ENCODE data around the gene HK3. TPM values are rescaled to one million over a fixed set of nuclear protein-coding genes. Genes with fewer than 3 reads are reported as not detected.

The HK3 gene
- total and polyA plus RNA-seq, 2 of the 8 experiments (the other 6 are each of a cell fraction or from before 2014, with no cell fraction given), result not detected

- no peak overlapping the region for H2BK20ac ChIP-seq (ENCODE audit: low read length)
- no peak for FAIRE-seq
- no peaks in the 10 kb centered on the region for H3K79me2 ChIP-seq (ENCODE audit: control insufficient read depth in 1 of 2, insufficient read depth in 2 of 2, low read length in 2 of 2)
- H3K27ac ChIP-seq (ENCODE audit: low read depth, low read length), result no peak overlapping the region
- no peaks in the 10 kb centered on the region for H3K9me3 ChIP-seq (ENCODE audit: insufficient read depth in 2 of 2, low read depth in 1 of 2, low read length in 1 of 2)
- no peaks in the 10 kb centered on the region for H3K27me3 ChIP-seq (replicated peaks in 1 of 4; ENCODE audit: control insufficient read depth in 3 of 4, extremely low read depth in 1 of 4, insufficient read depth in 3 of 4, low read length in 3 of 4)
- CTCF ChIA-PET (ENCODE audit: partially characterized antibody), result no interaction called here
- peaks cover 2 to 27% (median 20%) of the 10 kb centered on the region in 4 experiments for H3K4me1 ChIP-seq (replicated peaks in 1 of 4; ENCODE audit: control insufficient read depth in 3 of 4, insufficient read depth in 4 of 4, low read length in 3 of 4)
- POLR2A ChIA-PET (ENCODE audit: partially characterized antibody), result interaction anchor here (0.6 to 1.3 kb wide), 4 partner anchors 9 to 239 kb away, joined by 3 to 4 read pairs (median 3); no protein-coding TSS in a partner anchor
- DNase-seq (ENCODE audit: low read depth in 1 of 2, low spot score in 2 of 2), result no peak
- no peak overlapping the region for H3K4me2 ChIP-seq (ENCODE audit: insufficient read depth in 1 of 2, low read depth in 2 of 2, low read length in 2 of 2)
- no peaks in the 10 kb centered on the region for H4K20me1 ChIP-seq (replicated peaks in 1 of 2; ENCODE audit: control insufficient read depth in 1 of 2, insufficient read depth in 2 of 2, low read length in 2 of 2)
- H4K8ac ChIP-seq (ENCODE audit: extremely low read depth, insufficient read depth, low read length), result no peak overlapping the region
- no peak overlapping the region for H2BK12ac ChIP-seq (ENCODE audit: low read depth, low read length)
- no peak overlapping the region for H3K23ac ChIP-seq (ENCODE audit: insufficient read length)
- 79% methylated on average over 2 of the region's 2 CpGs; no CpG with 5 or more reads in 1 of the 2 experiments for WGBS, 2 experiments (ENCODE audit: extremely low coverage in 1 of 2, insufficient coverage in 1 of 2, insufficient read length in 1 of 2, insufficient replicate concordance in 2 of 2, low coverage in 1 of 2, low lambda C conversion rate in 2 of 2, missing lambda C conversion rate in 1 of 2)
- H3K9ac ChIP-seq (replicated peaks in 1 of 4; ENCODE audit: extremely low read depth in 1 of 4, low read depth in 3 of 4, low read length in 3 of 4), result no peak overlapping the region
- H2BK15ac ChIP-seq (ENCODE audit: low read length), result no peak overlapping the region
- H3K4ac ChIP-seq (replicated peaks; ENCODE audit: insufficient read length, low read depth, low read length), result no peak overlapping the region
- no peak overlapping the region for H2BK5ac ChIP-seq (ENCODE audit: low read depth, low read length)
- no peaks in the 10 kb centered on the region for H3K23me2 ChIP-seq (ENCODE audit: low read depth, low read length)
- no peak overlapping the region for H4K91ac ChIP-seq (replicated peaks; ENCODE audit: insufficient read length, low read length)
- no peak overlapping the region for H2BK120ac ChIP-seq (replicated peaks; ENCODE audit: low read depth, low read length)
- H3K14ac ChIP-seq (ENCODE audit: insufficient read length), result no peak overlapping the region
- peaks cover 0 to 38% (median 7%) of the 10 kb centered on the region in 4 experiments; a peak in 5 of 8 replicates for H3K36me3 ChIP-seq (ENCODE audit: control insufficient read depth in 2 of 4, insufficient read depth in 4 of 4, low read length in 3 of 4)
- H2AFZ ChIP-seq (ENCODE audit: low read length), result no peak overlapping the region
- H3K56ac ChIP-seq (replicated peaks; ENCODE audit: insufficient read length, low read depth, low read length), result no peak overlapping the region
- no peaks in the 10 kb centered on the region for H3K79me1 ChIP-seq (ENCODE audit: low read depth, low read length)
- no peak overlapping the region for H4K5ac ChIP-seq (ENCODE audit: insufficient read length, low read depth, low read length)
- no peak overlapping the region for H3K18ac ChIP-seq (ENCODE audit: extremely low read depth, low read length)
- no peak overlapping the region for H3K4me3 ChIP-seq (ENCODE audit: extremely low read depth in 1 of 4, insufficient read depth in 2 of 4, low read depth in 3 of 4, low read length in 4 of 4)
- H2AK5ac ChIP-seq (ENCODE audit: low read depth, low read length), result no peak overlapping the region
- TF ChIP-seq EP300 (IDR thresholded peaks at IDR 0.05; ENCODE audit: borderline replicate concordance in 1 of 2, low read depth in 2 of 2, low read length in 2 of 2), result no peak
- no peak for TF ChIP-seq SP1 (IDR thresholded peaks at IDR 0.05; ENCODE audit: low read depth, low read length)
- no peak for TF ChIP-seq CHD1 (IDR thresholded peaks at IDR 0.05; ENCODE audit: low read depth, low read length)
- no peak for TF ChIP-seq ASH2L (IDR thresholded peaks at IDR 0.05; ENCODE audit: low read length)
- no peak for TF ChIP-seq JUND (IDR thresholded peaks at IDR 0.05; ENCODE audit: low read length)
- no peak for TF ChIP-seq RXRA (IDR thresholded peaks at IDR 0.05; ENCODE audit: insufficient read depth, low read depth, low read length)
- TF ChIP-seq EZH2 (IDR thresholded peaks at IDR 0.05; ENCODE audit: low read depth, low read length, severe bottlenecking), result no peak
- no peak for TF ChIP-seq TEAD4 (IDR thresholded peaks at IDR 0.05; ENCODE audit: low read depth, low read length)
- no peak for TF ChIP-seq SIRT6 (IDR thresholded peaks at IDR 0.05; ENCODE audit: low read length)
- TF ChIP-seq POU5F1 (IDR thresholded peaks at IDR 0.05; ENCODE audit: low read depth, low read length), result no peak
- TF ChIP-seq YY1 (IDR thresholded peaks at IDR 0.05; ENCODE audit: low read depth, low read length), result no peak
- no peak for TF ChIP-seq PHF8 (conservative IDR thresholded peaks at IDR 0.05; ENCODE audit: low read depth, low read length)
- TF ChIP-seq RBBP5 (IDR thresholded peaks at IDR 0.05; ENCODE audit: borderline replicate concordance, low read depth, low read length), result no peak
- no peak for TF ChIP-seq HDAC2 (IDR thresholded peaks at IDR 0.05; ENCODE audit: borderline replicate concordance in 1 of 2, low read depth in 2 of 2, low read length in 2 of 2)
- TF ChIP-seq BCL11A (IDR thresholded peaks at IDR 0.05; ENCODE audit: low read depth in 2 of 2, low read length in 2 of 2), result no peak
These were observed 48.7 kb upstream of the HK3 start for GRCh38 chr5:176947847-176948246.

Measured in H1 (cell line).